SK-N-SH (cell line): ENCODE results near the gene CISTR. TPM values are rescaled to one million over a fixed set of nuclear protein-coding genes. Genes with fewer than 3 reads are reported as not detected.

ENCODE experiments used
- CTCF ChIA-PET: fragments of 300-600, 350-600 bp; formaldehyde crosslinking; extraction: SDS; loops from one replicate; lab custom pipeline; 2021; lab: Yijun Ruan, JAX
- POLR2A ChIA-PET: fragments of 350-600 bp; sonication (Branson Sonifier 250); formaldehyde crosslinking; extraction: SDS; loops from one replicate; lab custom pipeline; 2020; ENCODE audit warnings: antibody characterized with exemption, inconsistent platforms; lab: Yijun Ruan, JAX
- DNase-seq: peaks from one replicate; pipeline ENCODE4 v3.0.0; 2012
- H2AFZ ChIP-seq: fragments of 200-600 bp; sonication (generic); 2 replicates; pipeline ENCODE4 v1.8.1; 2016; ENCODE audit warnings: antibody characterized with exemption, mild to moderate bottlenecking, low read depth
- H3F3A ChIP-seq: fragments of 200-600 bp; sonication (generic); replicated peaks from 2 replicates; pipeline ENCODE3; 2016; ENCODE audit warnings: antibody characterized with exemption, mild to moderate bottlenecking; ENCODE audit not compliant: insufficient read depth
- H3K27ac ChIP-seq, 2 experiments: fragments of 200-500 bp in 1 of 2; fragments of 200-600 bp in 1 of 2; sonication (Bioruptor generic) in 1 of 2; sonication (generic), shearing (Covaris generic) in 1 of 2; 2 replicates each; pipeline versions ENCODE4 v1.5.1 to v1.6.1; 2014 to 2016; ENCODE audit warnings: low read depth in 2 of 2, inconsistent platforms in 1 of 2, low read length in 1 of 2, mild to moderate bottlenecking in 1 of 2, mixed read lengths in 1 of 2
- H3K27me3 ChIP-seq: fragments of 200-600 bp; sonication (generic), shearing (Covaris generic); 2 replicates; pipeline ENCODE4 v1.6.1; 2016; ENCODE audit warnings: mixed run types; ENCODE audit not compliant: insufficient read depth
- H3K36me3 ChIP-seq, 2 experiments: fragments of 200-500 bp in 1 of 2; fragments of 200-600 bp in 1 of 2; sonication (Bioruptor generic) in 1 of 2; sonication (generic) in 1 of 2; replicated peaks in 1 of 2; 2 replicates each; pipeline versions ENCODE3 to v1.5.1; 2014 to 2016; ENCODE audit warnings: low read length in 1 of 2, mild to moderate bottlenecking in 1 of 2; ENCODE audit not compliant: insufficient read depth in 2 of 2, control insufficient read depth in 1 of 2
- H3K4me1 ChIP-seq, 2 experiments: fragments of 200-500 bp in 1 of 2; fragments of 200-600 bp in 1 of 2; sonication (Bioruptor generic) in 1 of 2; sonication (generic), shearing (Covaris generic) in 1 of 2; 2 replicates each; pipeline versions ENCODE4 v1.5.1 to v1.6.1; 2014 to 2016; ENCODE audit warnings: low read depth in 1 of 2, low read length in 1 of 2, mixed run types in 1 of 2; ENCODE audit not compliant: insufficient read depth in 2 of 2, control insufficient read depth in 1 of 2
- H3K4me2 ChIP-seq: fragments of 200-600 bp; sonication (generic), shearing (Covaris generic); 2 replicates; pipeline ENCODE4 v1.6.1; 2017; ENCODE audit warnings: mixed run types
- H3K4me3 ChIP-seq, 2 experiments: fragments of 200-500 bp in 1 of 2; fragments of 200-600 bp in 1 of 2; sonication (Bioruptor generic) in 1 of 2; sonication (generic), shearing (Covaris generic) in 1 of 2; 2 replicates each; pipeline versions ENCODE4 v1.5.1 to v1.8.1; 2014 to 2016; ENCODE audit warnings: low read depth in 2 of 2, inconsistent platforms in 1 of 2, low read length in 1 of 2, mild to moderate bottlenecking in 1 of 2, mixed read lengths in 1 of 2, moderate library complexity in 1 of 2
- H3K79me2 ChIP-seq: fragments of 200-600 bp; sonication (generic); 2 replicates; pipeline ENCODE4 v1.8.1; 2017; ENCODE audit warnings: mild to moderate bottlenecking; ENCODE audit not compliant: insufficient read depth
- H3K9ac ChIP-seq: fragments of 200-600 bp; sonication (generic); 2 replicates; pipeline ENCODE4 v1.6.1; 2017; ENCODE audit warnings: mixed run types
- H3K9me2 ChIP-seq: fragments of 200-600 bp; sonication (generic); 2 replicates; pipeline ENCODE4 v1.6.1; 2017; ENCODE audit warnings: mixed run types
- H3K9me3 ChIP-seq: fragments of 200-600 bp; sonication (generic); 2 replicates; pipeline ENCODE4 v1.6.1; 2017; ENCODE audit warnings: mixed run types, mild to moderate bottlenecking, moderate library complexity
- H4K20me1 ChIP-seq: fragments of 200-600 bp; sonication (generic); 2 replicates; pipeline ENCODE4 v1.6.1; 2017; ENCODE audit warnings: mild to moderate bottlenecking, mixed run types; ENCODE audit not compliant: insufficient read depth
- CHD2 ChIP-seq: fragments of 150-350 bp; IDR thresholded peaks from 2 replicates; pipeline ENCODE4 v1.6.1; 2018; ENCODE audit warnings: low read length; ENCODE audit not compliant: partially characterized antibody
- CTCF ChIP-seq: fragments of 200-600 bp; sonication (generic); IDR thresholded peaks from 2 replicates; pipeline ENCODE4 v1.6.1; 2017; ENCODE audit warnings: antibody characterized with exemption, mild to moderate bottlenecking, moderate library complexity
- FOXM1 ChIP-seq: IDR thresholded peaks from 2 replicates; pipeline ENCODE4 v1.4.0; 2012; ENCODE audit warnings: low read depth, mild to moderate bottlenecking
- IRF3 ChIP-seq: fragments of 150-350 bp; IDR thresholded peaks from 2 replicates; pipeline ENCODE4 v1.6.1; 2016; ENCODE audit warnings: mild to moderate bottlenecking, low read depth, low read length
- JUND ChIP-seq: IDR thresholded peaks from 2 replicates; pipeline ENCODE4 v1.4.0; 2012
- NRF1 ChIP-seq: IDR thresholded peaks from 2 replicates; pipeline ENCODE4 v1.6.1; 2012; ENCODE audit warnings: low read depth, mild to moderate bottlenecking, low read length
- ZBTB33 ChIP-seq: IDR thresholded peaks from 2 replicates; pipeline ENCODE4 v1.4.0; 2012; ENCODE audit warnings: low read depth, borderline replicate concordance
- WGBS: methylation state at CpG from one replicate; pipeline ENCODE4 v1.1.6; 2017; ENCODE audit warnings: low lambda C conversion rate; 5-methylcytosine and 5-hydroxymethylcytosine counted together
- polyA plus RNA-seq, 3 experiments: library from polyadenylated mRNA; depleted of rRNA; stranded (reverse); fragments of >200 nt; gene quantifications; 2 replicates each; pipeline ENCODE4 v1.2.3, GENCODE V29; 2012

CISTR gene
- polyA plus RNA-seq, 1 of the 3 experiments (the other 2 are of a cell fraction) = not detected

- CTCF ChIA-PET = interaction anchor here (0.9 to 28.9 kb wide), 15 partner anchors 9 to 157 kb away, joined by 3 to 760 read pairs (median 5); partner anchors contain the start of genes ATP5MC2 and CISTR
Measured at GRCh38 chr12:53700567-53700966, 51.2 kb downstream of the CISTR start.

GRCh38 chr12:53699678-53700025, 52.1 kb downstream of the CISTR start:
- CTCF ChIA-PET = interaction anchor here (0.6 to 28.9 kb wide), 16 partner anchors 10 to 700 kb away, joined by 3 to 760 read pairs (median 4); partner anchors contain the start of genes ATP5MC2 and CISTR
- Histone ChIP-seq H2AFZ (no peak overlapping the region), H3F3A (no peaks in the 10 kb centered on the region), H3K4me2 (no peak overlapping the region), H3K4me1 (no peaks in the 10 kb centered on the region), H3K79me2 (no peaks in the 10 kb centered on the region), H3K9ac (no peak overlapping the region), H3K4me3 (no peak overlapping the region), H3K36me3 (no peaks in the 10 kb centered on the region), H4K20me1 (no peaks in the 10 kb centered on the region), H3K9me2 (no peaks in the 10 kb centered on the region), H3K27me3 (peaks cover 63% of the 10 kb centered on the region), H3K9me3 (no peaks in the 10 kb centered on the region), H3K27ac (no peak overlapping the region)
- 14% methylated on average over 5 of the region's 5 CpGs for WGBS
- POLR2A ChIA-PET = interaction anchor here (1.0 kb wide), 1 partner anchor 47 kb away, joined by 3 read pairs; no protein-coding TSS in a partner anchor
- TF ChIP-seq FOXM1 = no peak
- no peak for TF ChIP-seq CHD2
- TF ChIP-seq ZBTB33 = no peak
- TF ChIP-seq NRF1 = no peak
- no peak for TF ChIP-seq JUND
- no peak for TF ChIP-seq IRF3
- no peak for DNase-seq

More at GRCh38 chr12:53700567-53700966, 51.2 kb downstream of the CISTR start:
- no peaks in the 10 kb centered on the region for H3K4me1 ChIP-seq
- no peaks in the 10 kb centered on the region for H3F3A ChIP-seq
- H3K9ac ChIP-seq = no peak overlapping the region
- POLR2A ChIA-PET = interaction anchor here (1.0 kb wide), 1 partner anchor 46 kb away, joined by 3 read pairs; no protein-coding TSS in a partner anchor
- no peaks in the 10 kb centered on the region for H4K20me1 ChIP-seq
- H3K27me3 ChIP-seq = peaks cover 69% of the 10 kb centered on the region
- H3K4me2 ChIP-seq = no peak overlapping the region
- peak; percentile 10; the same call in 1 of the 2 replicates for TF ChIP-seq CTCF
- TF ChIP-seq CHD2 = no peak
- TF ChIP-seq ZBTB33 = no peak
- H3K27ac ChIP-seq = no peak overlapping the region
- H3K79me2 ChIP-seq = no peaks in the 10 kb centered on the region
- H3K9me2 ChIP-seq = no peaks in the 10 kb centered on the region
- DNase-seq = no peak
- H3K36me3 ChIP-seq = no peaks in the 10 kb centered on the region
- H3K9me3 ChIP-seq = no peaks in the 10 kb centered on the region
- no peak overlapping the region for H3K4me3 ChIP-seq
- WGBS = 36% methylated on average over 6 of the region's 6 CpGs
- no peak overlapping the region for H2AFZ ChIP-seq
